ENCODE results near the gene ACAA2.

Gene ACAA2

DNA sequence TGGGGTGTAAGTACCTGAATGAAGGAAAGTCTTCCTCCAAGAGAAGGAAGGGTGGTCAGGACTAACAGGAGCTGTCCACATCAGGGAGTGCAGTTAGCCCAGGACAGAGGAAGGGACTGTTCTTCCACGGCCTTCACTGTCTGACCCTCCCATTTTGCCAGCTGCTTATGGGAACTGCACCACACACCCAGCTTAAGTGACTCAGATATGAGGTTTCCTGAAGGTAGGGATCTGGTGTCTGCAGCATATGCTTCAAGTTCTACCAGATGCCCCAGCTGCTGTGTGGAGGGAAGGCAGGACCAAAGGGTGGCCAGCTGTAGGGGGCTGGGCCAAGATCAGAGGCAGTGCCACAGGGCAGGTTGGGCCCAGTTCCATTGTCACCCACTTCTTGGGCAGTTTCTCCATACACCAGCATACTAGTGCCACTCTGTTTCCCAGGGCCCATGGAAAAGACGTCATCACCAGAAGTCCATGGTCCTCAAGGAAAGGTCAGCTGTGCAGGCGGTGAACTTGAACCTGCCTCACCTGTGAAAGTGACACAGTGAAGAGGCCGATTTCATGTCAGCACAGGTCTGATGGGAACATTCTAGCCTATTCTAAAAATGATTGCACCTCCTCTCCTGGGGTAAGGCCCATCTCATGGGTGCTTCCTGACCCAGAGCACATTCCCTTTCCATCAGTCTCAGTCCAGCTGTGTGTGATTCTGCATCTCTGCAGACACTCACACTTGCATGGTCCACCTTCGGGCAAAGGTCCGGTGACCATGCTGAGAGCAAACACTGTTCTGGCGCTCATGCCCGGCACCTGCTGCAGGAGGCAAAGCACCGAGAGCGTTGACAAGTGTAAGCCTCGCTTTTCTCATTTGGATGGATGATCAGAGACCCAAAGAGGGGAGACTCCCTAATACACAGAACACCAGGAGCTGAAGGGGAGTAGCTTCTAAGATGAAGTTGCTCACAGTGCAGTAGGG lies 68.0 kb downstream of the ACAA2 start:
- Histone ChIP-seq H3K4me2 (no peak overlapping the region), H3K27ac (no peak overlapping the region), H3K27me3 (no peaks in the 10 kb centered on the region), H3K4me1 (no peaks in the 10 kb centered on the region), H3K36me3 (no peaks in the 10 kb centered on the region), H3K4me3 (no peak overlapping the region), H3K9me3 (no peaks in the 10 kb centered on the region), H3K9ac (no peak overlapping the region), H4K20me1 (no peaks in the 10 kb centered on the region)
- TF ChIP-seq Cebpa-rat (IDR thresholded peaks at IDR 0.05): no peak

- Histone ChIP-seq H4K20me1 (no peaks in the 10 kb centered on the region), H3K27ac (no peak overlapping the region), H3K4me3 (no peak overlapping the region), H3K9me3 (no peaks in the 10 kb centered on the region), H3K27me3 (no peaks in the 10 kb centered on the region), H3K4me1 (no peaks in the 10 kb centered on the region), H3K9ac (no peak overlapping the region), H3K36me3 (no peaks in the 10 kb centered on the region), H3K4me2 (no peak overlapping the region)
- TF ChIP-seq Cebpa-rat (IDR thresholded peaks at IDR 0.05): no peak; the same call in 1 of the 2 replicates
Measured at GRCh38 chr18:49744376-49745008, 68.8 kb downstream of the ACAA2 start.

DNA sequence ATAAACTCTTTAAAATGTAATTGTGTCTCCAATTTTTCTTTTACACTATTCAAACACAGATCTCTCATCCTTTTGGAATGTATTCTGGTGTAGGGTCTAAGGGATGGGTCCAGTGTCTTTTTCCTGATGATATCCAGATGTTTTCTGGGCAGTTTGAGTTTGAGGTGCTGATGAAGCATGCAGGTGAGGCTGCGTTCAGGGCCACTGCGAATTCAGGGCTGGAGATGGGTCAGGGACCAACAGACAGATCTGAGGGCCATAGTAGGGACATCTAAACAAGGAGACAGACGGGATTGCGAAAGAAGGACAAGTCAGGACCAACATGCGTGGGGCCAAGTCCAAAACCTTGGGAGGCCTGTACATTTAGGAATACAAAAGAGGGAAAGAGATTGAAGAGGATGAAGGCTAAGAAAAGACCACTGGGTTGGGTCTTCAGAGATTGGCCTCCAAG lies 70.2 kb downstream of the ACAA2 start:
- Histone ChIP-seq H3K27ac (no peak overlapping the region), H3K4me3 (no peak overlapping the region), H3K4me2 (no peak overlapping the region), H3K27me3 (no peaks in the 10 kb centered on the region), H3K9ac (no peak overlapping the region), H3K36me3 (no peaks in the 10 kb centered on the region), H3K4me1 (no peaks in the 10 kb centered on the region), H4K20me1 (no peaks in the 10 kb centered on the region), H3K9me3 (no peaks in the 10 kb centered on the region)
- no peak for TF ChIP-seq Cebpa-rat (IDR thresholded peaks at IDR 0.05)

DNA sequence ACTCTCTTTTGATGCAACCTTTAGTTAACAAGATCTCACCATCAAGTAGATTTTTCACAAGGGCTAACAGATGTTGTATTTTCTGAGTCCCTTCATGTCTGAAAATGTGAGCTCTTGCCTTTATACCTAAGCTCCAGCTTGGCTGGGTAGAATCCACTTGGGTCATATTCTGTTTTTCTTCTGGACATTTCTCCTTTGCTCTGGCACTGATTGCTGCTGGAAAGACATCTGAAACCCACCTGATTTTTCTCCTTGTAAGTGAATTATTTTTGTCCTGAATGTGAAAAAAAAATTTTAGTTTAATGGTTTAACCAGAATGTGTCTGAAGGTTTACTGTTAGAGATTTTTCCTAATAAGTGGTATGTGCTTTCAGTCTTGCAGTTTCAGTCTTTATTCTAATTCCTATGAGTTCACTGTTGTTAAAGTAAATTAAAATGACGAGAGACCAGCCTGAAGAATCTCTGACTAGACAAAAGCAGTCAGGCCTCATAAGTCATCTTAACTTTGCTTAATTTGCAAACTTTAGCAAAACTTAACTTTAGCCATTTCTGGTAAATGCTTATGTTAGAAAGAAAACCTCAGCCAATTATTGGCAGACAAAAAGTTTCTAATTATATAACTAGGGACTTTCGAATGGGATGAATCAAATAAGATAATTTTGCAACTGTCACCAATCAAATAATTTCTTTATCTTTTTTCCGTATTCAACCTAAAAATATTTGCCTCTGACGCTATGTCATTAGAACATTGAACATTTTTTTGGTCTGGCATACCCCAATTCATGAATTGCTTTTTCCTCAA lies 70.8 kb downstream of the ACAA2 start:
- Histone ChIP-seq H3K27me3 (no peaks in the 10 kb centered on the region), H3K27ac (no peak overlapping the region), H4K20me1 (no peaks in the 10 kb centered on the region), H3K36me3 (no peaks in the 10 kb centered on the region), H3K4me1 (no peaks in the 10 kb centered on the region), H3K4me2 (no peak overlapping the region), H3K9ac (no peak overlapping the region), H3K9me3 (no peaks in the 10 kb centered on the region), H3K4me3 (no peak overlapping the region)
- no peak for TF ChIP-seq Cebpa-rat (IDR thresholded peaks at IDR 0.05)

GRCh38 chr18:49739275-49739674 lies 74.1 kb downstream of the ACAA2 start:
- Histone ChIP-seq H3K4me1 (no peaks in the 10 kb centered on the region), H3K27ac (no peak overlapping the region), H3K9ac (no peak overlapping the region), H3K9me3 (no peaks in the 10 kb centered on the region), H3K4me3 (no peak overlapping the region), H4K20me1 (no peaks in the 10 kb centered on the region), H3K4me2 (no peak overlapping the region), H3K36me3 (no peaks in the 10 kb centered on the region), H3K27me3 (no peaks in the 10 kb centered on the region)
- no peak for TF ChIP-seq Cebpa-rat (IDR thresholded peaks at IDR 0.05)

DNA sequence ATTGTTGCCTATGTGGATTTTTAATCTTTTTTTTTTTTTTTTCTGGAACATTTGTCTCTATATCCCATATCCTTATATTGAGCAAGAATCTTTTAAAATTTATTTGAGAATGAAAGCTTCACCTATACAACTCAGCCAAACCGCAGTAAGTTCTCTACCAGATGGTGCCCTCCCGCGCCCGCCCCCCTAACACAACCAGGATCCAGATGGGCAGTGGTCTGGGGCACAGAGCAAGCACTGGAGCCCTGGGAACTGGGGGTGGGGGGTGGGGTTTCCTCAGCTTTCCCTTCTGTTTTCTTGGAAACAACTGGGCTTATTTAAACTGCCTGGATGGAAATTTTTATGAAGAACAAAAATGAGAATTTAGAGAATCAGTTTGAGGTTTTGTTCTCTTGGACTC lies 74.6 kb downstream of the ACAA2 start:
- H4K20me1 ChIP-seq: no peaks in the 10 kb centered on the region
- H3K27me3 ChIP-seq: no peaks in the 10 kb centered on the region
- H3K36me3 ChIP-seq: no peaks in the 10 kb centered on the region
- TF ChIP-seq Cebpa-rat (IDR thresholded peaks at IDR 0.05): no peak
- no peaks in the 10 kb centered on the region for H3K9me3 ChIP-seq
- no peak overlapping the region for H3K4me3 ChIP-seq
- H3K27ac ChIP-seq: no peak overlapping the region
- no peak overlapping the region for H3K4me2 ChIP-seq
- no peaks in the 10 kb centered on the region for H3K4me1 ChIP-seq
- H3K9ac ChIP-seq: no peak overlapping the region

GRCh38 chr18:49734836-49735235 lies 78.5 kb downstream of the ACAA2 start:
- Histone ChIP-seq H3K27ac (no peak overlapping the region), H3K4me1 (no peaks in the 10 kb centered on the region), H4K20me1 (no peaks in the 10 kb centered on the region), H3K36me3 (no peaks in the 10 kb centered on the region), H3K27me3 (no peaks in the 10 kb centered on the region), H3K4me2 (no peak overlapping the region), H3K9ac (no peak overlapping the region), H3K9me3 (no peaks in the 10 kb centered on the region), H3K4me3 (no peak overlapping the region)
- no peak for TF ChIP-seq Cebpa-rat (IDR thresholded peaks at IDR 0.05)

DNA sequence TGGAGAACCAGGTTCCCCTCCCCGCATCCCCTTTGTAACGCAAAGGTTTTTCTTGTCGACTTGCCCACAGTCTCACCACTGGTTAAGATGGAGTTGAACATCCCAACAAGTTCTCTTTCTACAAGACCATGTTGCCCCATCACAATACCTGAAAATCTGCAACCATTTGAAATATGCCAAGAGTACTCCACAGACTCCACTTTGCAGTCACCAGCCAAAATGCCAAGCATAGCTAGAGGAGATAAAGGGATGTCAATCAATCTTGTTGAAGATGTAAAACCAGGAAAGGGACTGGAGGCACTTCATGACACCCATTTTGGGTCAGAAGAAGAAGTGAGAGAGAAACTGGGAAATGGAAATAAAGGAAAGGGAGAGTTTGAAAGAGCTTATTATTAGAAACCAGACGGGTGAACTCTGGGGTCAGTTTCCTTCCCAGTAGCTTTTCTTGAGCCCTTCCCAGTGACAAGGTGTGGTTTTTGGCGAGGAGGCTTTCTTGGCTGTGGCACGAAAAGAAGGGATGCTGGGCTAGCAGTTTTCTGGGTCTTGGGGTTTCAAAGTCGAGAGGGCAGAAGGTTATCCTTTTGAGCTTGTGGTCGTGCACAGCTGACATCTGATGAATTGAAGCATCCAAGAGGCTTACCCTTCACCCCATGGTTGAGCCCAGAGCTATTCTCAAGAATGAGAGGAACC lies 79.3 kb downstream of the ACAA2 start:
- Histone ChIP-seq H4K20me1 (no peaks in the 10 kb centered on the region), H3K27ac (no peak overlapping the region), H3K27me3 (no peaks in the 10 kb centered on the region), H3K9ac (no peak overlapping the region), H3K9me3 (no peaks in the 10 kb centered on the region), H3K4me3 (no peak overlapping the region), H3K4me1 (no peaks in the 10 kb centered on the region), H3K36me3 (no peaks in the 10 kb centered on the region), H3K4me2 (no peak overlapping the region)
- no peak for TF ChIP-seq Cebpa-rat (IDR thresholded peaks at IDR 0.05)

DNA sequence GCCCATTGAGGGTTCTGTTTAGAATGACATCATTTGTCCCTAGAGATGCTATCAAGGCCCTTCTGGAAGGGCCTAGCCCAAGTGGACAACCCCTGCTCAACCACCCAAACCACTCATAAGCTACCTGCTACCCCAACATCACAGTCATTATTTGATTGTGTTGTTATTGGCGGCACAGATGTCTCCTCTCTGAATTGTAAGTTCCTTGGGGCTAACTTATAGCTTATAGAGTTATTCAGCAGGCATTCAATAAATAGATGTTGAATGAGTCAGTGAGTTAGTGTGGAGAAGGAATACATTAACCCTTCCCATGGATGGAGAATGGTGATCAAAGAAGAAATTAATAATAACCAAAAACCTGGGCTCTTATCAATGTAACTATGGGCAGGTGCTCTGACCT lies 80.0 kb downstream of the ACAA2 start:
- no peak for TF ChIP-seq Cebpa-rat (IDR thresholded peaks at IDR 0.05)
- H3K27ac ChIP-seq: no peak overlapping the region
- no peaks in the 10 kb centered on the region for H3K4me1 ChIP-seq
- H3K36me3 ChIP-seq: no peaks in the 10 kb centered on the region
- no peak overlapping the region for H3K4me3 ChIP-seq
- no peak overlapping the region for H3K4me2 ChIP-seq
- no peaks in the 10 kb centered on the region for H4K20me1 ChIP-seq
- no peak overlapping the region for H3K9ac ChIP-seq
- no peaks in the 10 kb centered on the region for H3K9me3 ChIP-seq
- no peaks in the 10 kb centered on the region for H3K27me3 ChIP-seq

All from BLaER1 (cell line).